HepG2 (cell line): ENCODE data around the gene CACNA1D. TPM values are rescaled to one million over a fixed set of nuclear protein-coding genes. Genes with fewer than 3 reads are reported as not detected.

Experiments
- DNMT3B ChIP-seq: conservative IDR thresholded peaks from 2 replicates; pipeline ENCODE4 v1.6.1; 2016; ENCODE audit warnings: missing biosample characterization, control low read depth
- ELF3 ChIP-seq: IDR thresholded peaks from 2 replicates; pipeline ENCODE4 v1.6.1; 2016; ENCODE audit warnings: missing genetic modification reagents, missing compliant biosample characterization
- HMGXB4 ChIP-seq, 2 experiments: sonication (generic) in 1 of 2; formaldehyde crosslinking in 1 of 2; IDR thresholded peaks; 2 replicates each; pipeline versions ENCODE4 v1.4.0 to v1.6.1; 2018 to 2020; ENCODE audit warnings: missing genetic modification reagents in 2 of 2, borderline replicate concordance in 1 of 2, low read depth in 1 of 2, mild to moderate bottlenecking in 1 of 2, missing biosample characterization in 1 of 2
- MYPOP ChIP-seq: sonication (generic); formaldehyde crosslinking; IDR thresholded peaks from 2 replicates; pipeline ENCODE4 v1.8.1; 2023; ENCODE audit warnings: mild to moderate bottlenecking, moderate library complexity, missing genetic modification reagents
- NRL ChIP-seq: sonication (generic); formaldehyde crosslinking; IDR thresholded peaks from 2 replicates; pipeline ENCODE4 v1.5.0; 2020; ENCODE audit warnings: missing genetic modification reagents, mild to moderate bottlenecking, moderate library complexity, borderline replicate concordance
- POLR2G ChIP-seq: fragments of 200-400 bp; formaldehyde crosslinking; IDR thresholded peaks from 2 replicates; pipeline ENCODE4 v1.6.1; 2018; ENCODE audit warnings: mild to moderate bottlenecking, low read depth, low read length, moderate library complexity
- SMARCE1 ChIP-seq: fragments of 450-650 bp; IDR thresholded peaks from 2 replicates; pipeline ENCODE4 v1.6.1; 2017; ENCODE audit warnings: borderline replicate concordance
- SPEN ChIP-seq: sonication (generic); formaldehyde crosslinking; IDR thresholded peaks from 2 replicates; pipeline ENCODE4 v1.5.1; 2020; ENCODE audit warnings: low read depth, mild to moderate bottlenecking, missing genetic modification reagents
- TEAD3 ChIP-seq: optimal IDR thresholded peaks from 2 replicates; pipeline ENCODE3; 2016; ENCODE audit warnings: borderline replicate concordance
- XRCC5 ChIP-seq: fragments of 200-400 bp; formaldehyde crosslinking; optimal IDR thresholded peaks from 2 replicates; pipeline ENCODE3; 2017; ENCODE audit warnings: mild to moderate bottlenecking, low read length
- YEATS2 ChIP-seq: sonication (generic); formaldehyde crosslinking; IDR thresholded peaks from 2 replicates; pipeline ENCODE4 v1.4.0; 2020; ENCODE audit warnings: missing genetic modification reagents, borderline replicate concordance
- ZMYM4 ChIP-seq: sonication (generic); formaldehyde crosslinking; IDR thresholded peaks from 2 replicates; pipeline ENCODE4 v1.8.1; 2023; ENCODE audit warnings: mild to moderate bottlenecking, missing genetic modification reagents
- ZNF10 ChIP-seq: sonication (generic); formaldehyde crosslinking; IDR thresholded peaks from 2 replicates; pipeline ENCODE4 v1.4.0; 2020; ENCODE audit warnings: mild to moderate bottlenecking, low read depth, missing genetic modification reagents, borderline replicate concordance
- ZNF451 ChIP-seq: sonication (generic); formaldehyde crosslinking; IDR thresholded peaks from 2 replicates; pipeline ENCODE4 v1.5.0; 2020; ENCODE audit warnings: mild to moderate bottlenecking, missing genetic modification reagents
- ZSCAN29 ChIP-seq: sonication (generic); formaldehyde crosslinking; conservative IDR thresholded peaks from 2 replicates; pipeline ENCODE4 v1.4.0; 2020; ENCODE audit warnings: mild to moderate bottlenecking, missing genetic modification reagents
- polyA plus RNA-seq, 8 experiments: library from polyadenylated mRNA; depleted of rRNA in 3 of 8; stranded (reverse) in 7 of 8; unstranded in 1 of 8; fragments of >200 nt; fragmentation: Illumina TruSeq in 4 of 8; extraction: Trizol in 4 of 8; gene quantifications; 2 replicates each; pipeline versions ENCODE4 v1.2.1 to v1.2.3, GENCODE V29; 2011 to 2016; ENCODE audit warnings: low read depth in 4 of 8, missing spikeins in 1 of 8, mixed read lengths in 1 of 8; ENCODE audit not compliant: insufficient read depth in 1 of 8
- total RNA-seq, 5 experiments: library from RNA; depleted of rRNA; stranded (reverse); fragments of >200 nt; fragmentation: Illumina TruSeq; extraction: Trizol; gene quantifications; 2 replicates each; pipeline ENCODE4 v1.2.3, GENCODE V29; 2016; ENCODE audit warnings: low read depth in 1 of 5
- TF ChIP-seq, protein P1 (sequence below): sonication (generic); formaldehyde crosslinking; IDR thresholded peaks from 2 replicates; pipeline ENCODE4 v1.5.1; 2020; ENCODE audit warnings: mild to moderate bottlenecking, missing genetic modification reagents, moderate library complexity
- TF ChIP-seq, protein P2 (sequence below): IDR thresholded peaks from 2 replicates; pipeline ENCODE4 v1.6.1; 2016; ENCODE audit warnings: missing biosample characterization, missing genetic modification reagents, low read depth
- TF ChIP-seq, protein P3 (sequence below): sonication (generic); formaldehyde crosslinking; IDR thresholded peaks from 2 replicates; pipeline ENCODE4 v1.4.0; 2020; ENCODE audit warnings: mild to moderate bottlenecking, missing genetic modification reagents
- TF ChIP-seq, protein P4 (sequence below): sonication (generic); formaldehyde crosslinking; IDR thresholded peaks from 2 replicates; pipeline ENCODE4 v1.4.0; 2020; ENCODE audit warnings: missing genetic modification reagents

Gene CACNA1D
- total and polyA plus RNA-seq, 2 of the 13 experiments (the other 11 are each of a cell fraction or from before 2014, with no cell fraction given): 0.26 to 0.38 TPM

DNA sequence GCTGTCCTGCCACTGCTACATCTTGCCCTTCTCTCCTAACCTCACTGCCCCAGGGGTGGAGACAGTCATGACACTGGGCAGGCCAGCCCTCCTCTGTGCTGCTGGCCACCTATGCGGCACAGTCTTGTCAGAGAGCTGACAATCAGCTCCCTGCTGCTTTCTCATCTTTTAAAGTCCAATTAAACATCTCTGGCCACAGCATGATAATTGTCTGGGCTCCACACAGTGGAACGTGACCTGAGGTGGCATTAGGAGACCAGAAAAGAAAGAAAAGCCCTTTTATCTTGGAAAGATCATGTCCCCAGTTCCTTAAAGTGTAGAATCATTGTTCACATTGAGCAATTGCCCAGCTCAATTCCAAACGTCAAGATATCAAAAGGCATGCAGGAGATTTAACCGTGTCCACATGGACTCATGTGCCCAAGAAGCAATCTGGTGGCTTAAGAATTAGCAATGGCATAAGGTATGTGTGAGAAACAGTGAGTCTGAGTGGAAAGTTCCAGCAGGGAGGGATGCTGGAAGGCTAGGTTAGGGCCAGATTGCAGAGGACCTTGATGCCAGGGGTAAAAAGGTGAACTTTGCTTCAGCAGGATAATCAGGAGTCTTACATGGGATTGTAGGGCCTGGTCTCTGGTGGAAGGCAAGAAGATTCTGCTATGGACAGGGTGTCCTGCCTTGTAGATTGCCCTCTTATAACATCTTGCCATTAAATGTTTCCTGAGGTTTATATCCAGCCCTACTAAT, 15.3 kb upstream of the CACNA1D start (continued):
- TF ChIP-seq, protein P1, sequence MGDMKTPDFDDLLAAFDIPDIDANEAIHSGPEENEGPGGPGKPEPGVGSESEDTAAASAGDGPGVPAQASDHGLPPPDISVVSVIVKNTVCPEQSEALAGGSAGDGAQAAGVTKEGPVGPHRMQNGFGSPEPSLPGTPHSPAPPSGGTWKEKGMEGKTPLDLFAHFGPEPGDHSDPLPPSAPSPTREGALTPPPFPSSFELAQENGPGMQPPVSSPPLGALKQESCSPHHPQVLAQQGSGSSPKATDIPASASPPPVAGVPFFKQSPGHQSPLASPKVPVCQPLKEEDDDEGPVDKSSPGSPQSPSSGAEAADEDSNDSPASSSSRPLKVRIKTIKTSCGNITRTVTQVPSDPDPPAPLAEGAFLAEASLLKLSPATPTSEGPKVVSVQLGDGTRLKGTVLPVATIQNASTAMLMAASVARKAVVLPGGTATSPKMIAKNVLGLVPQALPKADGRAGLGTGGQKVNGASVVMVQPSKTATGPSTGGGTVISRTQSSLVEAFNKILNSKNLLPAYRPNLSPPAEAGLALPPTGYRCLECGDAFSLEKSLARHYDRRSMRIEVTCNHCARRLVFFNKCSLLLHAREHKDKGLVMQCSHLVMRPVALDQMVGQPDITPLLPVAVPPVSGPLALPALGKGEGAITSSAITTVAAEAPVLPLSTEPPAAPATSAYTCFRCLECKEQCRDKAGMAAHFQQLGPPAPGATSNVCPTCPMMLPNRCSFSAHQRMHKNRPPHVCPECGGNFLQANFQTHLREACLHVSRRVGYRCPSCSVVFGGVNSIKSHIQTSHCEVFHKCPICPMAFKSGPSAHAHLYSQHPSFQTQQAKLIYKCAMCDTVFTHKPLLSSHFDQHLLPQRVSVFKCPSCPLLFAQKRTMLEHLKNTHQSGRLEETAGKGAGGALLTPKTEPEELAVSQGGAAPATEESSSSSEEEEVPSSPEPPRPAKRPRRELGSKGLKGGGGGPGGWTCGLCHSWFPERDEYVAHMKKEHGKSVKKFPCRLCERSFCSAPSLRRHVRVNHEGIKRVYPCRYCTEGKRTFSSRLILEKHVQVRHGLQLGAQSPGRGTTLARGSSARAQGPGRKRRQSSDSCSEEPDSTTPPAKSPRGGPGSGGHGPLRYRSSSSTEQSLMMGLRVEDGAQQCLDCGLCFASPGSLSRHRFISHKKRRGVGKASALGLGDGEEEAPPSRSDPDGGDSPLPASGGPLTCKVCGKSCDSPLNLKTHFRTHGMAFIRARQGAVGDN (CRISPR knock-in tag): peak; percentile 38
- TF ChIP-seq ZNF10: no peak
- TF ChIP-seq YEATS2: 0 out of 2 replicates have a peak, but pooled peaks have one; percentile 46
- TF ChIP-seq, protein P2, sequence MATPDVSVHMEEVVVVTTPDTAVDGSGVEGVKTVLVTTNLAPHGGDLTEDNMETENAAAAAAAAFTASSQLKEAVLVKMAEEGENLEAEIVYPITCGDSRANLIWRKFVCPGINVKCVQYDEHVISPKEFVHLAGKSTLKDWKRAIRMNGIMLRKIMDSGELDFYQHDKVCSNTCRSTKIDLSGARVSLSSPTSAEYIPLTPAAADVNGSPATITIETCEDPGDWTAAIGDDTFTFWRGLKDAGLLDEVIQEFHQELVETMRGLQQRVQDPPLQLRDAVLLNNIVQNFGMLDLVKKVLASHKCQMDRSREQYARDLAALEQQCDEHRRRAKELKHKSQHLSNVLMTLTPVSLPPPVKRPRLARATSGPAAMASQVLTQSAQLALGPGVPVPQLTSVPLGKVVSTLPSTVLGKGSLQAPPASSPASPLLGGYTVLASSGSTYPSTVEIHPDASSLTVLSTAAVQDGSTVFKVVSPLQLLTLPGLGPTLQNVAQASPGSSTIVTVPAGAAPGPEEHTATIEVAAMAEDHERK (CRISPR knock-in tag): no peak
- 0 out of 2 replicates have a peak, but pooled peaks have one; percentile 20 for TF ChIP-seq ZNF451
- TF ChIP-seq, protein P3, sequence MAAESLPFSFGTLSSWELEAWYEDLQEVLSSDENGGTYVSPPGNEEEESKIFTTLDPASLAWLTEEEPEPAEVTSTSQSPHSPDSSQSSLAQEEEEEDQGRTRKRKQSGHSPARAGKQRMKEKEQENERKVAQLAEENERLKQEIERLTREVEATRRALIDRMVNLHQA: no peak
- no peak for TF ChIP-seq DNMT3B (CRISPR knock-in tag)
- no peak for TF ChIP-seq SMARCE1
- TF ChIP-seq NRL: no peak
- no peak for TF ChIP-seq ELF3 (CRISPR knock-in tag)
- peak; percentile 46 for TF ChIP-seq TEAD3 (CRISPR knock-in tag)
- TF ChIP-seq ZMYM4 (CRISPR knock-in tag): no peak; the same call in 1 of the 2 replicates
- TF ChIP-seq MYPOP (CRISPR knock-in tag): 0 out of 2 replicates have a peak, but pooled peaks have one; percentile 51
- 0 out of 4 replicates have a peak, but pooled peaks of 1 of the 2 experiments have one; percentile 12 for TF ChIP-seq HMGXB4 (CRISPR knock-in tag; IDR thresholded peaks at IDR 0.05; ENCODE audit: borderline replicate concordance in 1 of 2, low read depth in 1 of 2)
- no peak for TF ChIP-seq SPEN (CRISPR knock-in tag)
- TF ChIP-seq, protein P4, sequence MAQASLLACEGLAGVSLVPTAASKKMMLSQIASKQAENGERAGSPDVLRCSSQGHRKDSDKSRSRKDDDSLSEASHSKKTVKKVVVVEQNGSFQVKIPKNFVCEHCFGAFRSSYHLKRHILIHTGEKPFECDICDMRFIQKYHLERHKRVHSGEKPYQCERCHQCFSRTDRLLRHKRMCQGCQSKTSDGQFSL (CRISPR knock-in tag): no peak
- TF ChIP-seq XRCC5: no peak
- TF ChIP-seq ZSCAN29 (CRISPR knock-in tag): no peak
- TF ChIP-seq POLR2G: peak; percentile 59
